DND-41 (cell line): ENCODE results near the gene NDUFB2.

Source experiments
- EZH2 ChIP-seq: IDR thresholded peaks from 3 replicates; pipeline ENCODE4 v1.6.1; 2012; ENCODE audit warnings: borderline replicate concordance, low read depth, mild to moderate bottlenecking, moderate library complexity, low read length, inconsistent platforms; ENCODE audit not compliant: severe bottlenecking
- TF ChIP-seq, protein P1 (sequence below): IDR thresholded peaks from 2 replicates; pipeline ENCODE4 v1.5.1; 2012; ENCODE audit warnings: borderline replicate concordance, low read length, moderate library complexity, mild to moderate bottlenecking; ENCODE audit not compliant: poor library complexity, severe bottlenecking; ENCODE audit errors: extremely low read depth

DNA sequence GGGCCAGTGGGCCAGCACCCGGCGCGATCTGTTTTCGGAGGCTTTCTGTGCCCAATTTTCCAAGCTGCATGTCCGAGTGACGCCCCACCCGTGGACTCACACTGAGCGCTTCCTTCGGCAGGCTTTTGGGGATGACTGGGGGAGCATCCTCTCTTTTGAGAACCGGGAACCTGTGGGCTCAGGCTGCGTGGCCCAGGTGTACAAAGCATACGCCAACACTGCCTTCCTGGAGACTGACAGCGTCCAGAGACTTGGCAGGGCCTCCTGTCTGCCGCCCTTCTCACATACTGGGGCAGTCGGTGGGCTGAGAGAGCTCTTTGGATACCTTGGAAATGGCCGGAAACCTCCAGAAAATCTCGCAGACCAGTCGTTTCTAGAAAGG, 22.7 kb upstream of the NDUFB2 start:
- TF ChIP-seq, protein P1, sequence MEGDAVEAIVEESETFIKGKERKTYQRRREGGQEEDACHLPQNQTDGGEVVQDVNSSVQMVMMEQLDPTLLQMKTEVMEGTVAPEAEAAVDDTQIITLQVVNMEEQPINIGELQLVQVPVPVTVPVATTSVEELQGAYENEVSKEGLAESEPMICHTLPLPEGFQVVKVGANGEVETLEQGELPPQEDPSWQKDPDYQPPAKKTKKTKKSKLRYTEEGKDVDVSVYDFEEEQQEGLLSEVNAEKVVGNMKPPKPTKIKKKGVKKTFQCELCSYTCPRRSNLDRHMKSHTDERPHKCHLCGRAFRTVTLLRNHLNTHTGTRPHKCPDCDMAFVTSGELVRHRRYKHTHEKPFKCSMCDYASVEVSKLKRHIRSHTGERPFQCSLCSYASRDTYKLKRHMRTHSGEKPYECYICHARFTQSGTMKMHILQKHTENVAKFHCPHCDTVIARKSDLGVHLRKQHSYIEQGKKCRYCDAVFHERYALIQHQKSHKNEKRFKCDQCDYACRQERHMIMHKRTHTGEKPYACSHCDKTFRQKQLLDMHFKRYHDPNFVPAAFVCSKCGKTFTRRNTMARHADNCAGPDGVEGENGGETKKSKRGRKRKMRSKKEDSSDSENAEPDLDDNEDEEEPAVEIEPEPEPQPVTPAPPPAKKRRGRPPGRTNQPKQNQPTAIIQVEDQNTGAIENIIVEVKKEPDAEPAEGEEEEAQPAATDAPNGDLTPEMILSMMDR, result no peak
- TF ChIP-seq EZH2, result no peak
